ENCODE measurements around the gene FAM222A. TPM values are rescaled to one million over a fixed set of nuclear protein-coding genes. Genes with fewer than 3 reads are reported as not detected.

Gene FAM222A
- total and polyA plus RNA-seq, 2 of the 4 experiments (the other 2 are of a cell fraction) = under 0.01 to 0.32 TPM

DNA sequence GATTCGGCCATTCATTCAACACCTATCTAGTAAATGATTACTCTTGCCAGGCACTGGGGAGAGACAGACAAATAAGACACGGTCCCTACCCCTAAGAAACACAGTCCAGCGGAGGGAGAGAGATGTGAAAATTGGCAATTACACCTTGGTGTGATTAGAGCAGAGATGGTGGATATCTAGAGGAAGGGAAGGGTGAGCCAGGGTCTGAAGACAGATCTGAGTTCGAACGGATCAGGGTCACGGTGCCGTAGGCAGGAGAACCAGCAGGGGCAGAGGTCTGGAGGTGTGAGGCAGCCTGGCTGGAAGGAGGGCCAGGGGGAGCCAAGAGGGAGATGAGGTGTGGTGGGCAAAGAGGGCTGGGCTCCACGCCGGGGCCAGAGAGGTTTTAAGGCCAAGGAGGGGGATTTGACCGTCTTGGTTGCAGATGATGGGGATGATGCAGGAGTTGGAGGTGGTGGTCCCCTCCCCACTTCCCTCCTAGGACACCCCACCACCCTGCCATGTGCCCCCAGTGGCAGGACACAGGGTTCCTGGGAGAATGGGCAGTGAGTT is 27.1 kb downstream of the FAM222A start:
- Histone ChIP-seq H3K9me1 (ENCODE audit: insufficient read depth, low read length) (peaks cover 11% of the 10 kb centered on the region), H2AK9ac (replicated peaks; ENCODE audit: low read depth, low read length, poor library complexity) (peak overlapping the region; percentile 79), H2BK5ac (ENCODE audit: low read depth, low read length, poor library complexity, severe bottlenecking) (no peak overlapping the region), H3K56ac (ENCODE audit: extremely low read depth, insufficient read depth, low read length) (no peak overlapping the region), H3K4me2 (ENCODE audit: low read depth, low read length) (no peak overlapping the region), H4K91ac (ENCODE audit: insufficient read depth, low read depth, low read length) (no peak overlapping the region), H3K14ac (replicated peaks; ENCODE audit: low read depth, low read length) (no peak overlapping the region), H2AFZ (replicated peaks; ENCODE audit: low read length, poor library complexity) (no peak overlapping the region), H3K27me3 (ENCODE audit: control insufficient read depth, insufficient read depth, low read length) (peaks cover 9% of the 10 kb centered on the region; the same call in 1 of the 2 replicates), H3K27ac (ENCODE audit: insufficient read depth, low read length) (no peak overlapping the region), H4K5ac (ENCODE audit: low read depth, low read length) (no peak overlapping the region), H3K4me1 (ENCODE audit: control insufficient read depth, insufficient read depth, low read length) (peaks cover 5% of the 10 kb centered on the region; the same call in 1 of the 2 replicates), H3K23ac (ENCODE audit: low read depth, low read length) (no peak overlapping the region), H3K79me1 (ENCODE audit: low read depth in 1 of 2, low read length in 2 of 2) (no peaks in the 10 kb centered on the region), H3K4me3 (ENCODE audit: insufficient read depth, low read depth, low read length) (no peak overlapping the region), H3K4ac (ENCODE audit: low read depth, low read length) (no peak overlapping the region), H2BK15ac (ENCODE audit: low read depth, low read length) (no peak overlapping the region), H2AK5ac (ENCODE audit: low read depth, low read length) (no peak overlapping the region), H2BK120ac (ENCODE audit: low read depth, low read length) (no peak overlapping the region), H4K8ac (ENCODE audit: low read depth in 2 of 2, low read length in 2 of 2) (no peak overlapping the region), H3K36me3 (ENCODE audit: control insufficient read depth, insufficient read depth, low read length) (no peaks in the 10 kb centered on the region), H3K18ac (ENCODE audit: low read depth, low read length) (no peak overlapping the region), H3K9ac (ENCODE audit: low read depth, low read length) (no peak overlapping the region), H3K9me3 (ENCODE audit: control insufficient read depth, insufficient read depth, low read length) (no peaks in the 10 kb centered on the region), H2BK20ac (ENCODE audit: low read depth, low read length) (no peak overlapping the region), H4K20me1 (ENCODE audit: insufficient read depth, low read length) (no peaks in the 10 kb centered on the region)
- intact Hi-C loops (cut with micrococcal nuclease) (no loop called here), dilution Hi-C loops (cut with HindIII; ENCODE audit: low sequenced_read_pairs, unreplicated experiment) (no loop called here), in situ Hi-C loops (cut with MboI; ENCODE audit: low sequenced_read_pairs) (no loop called here)
- ATAC-seq (ENCODE audit: low read depth) = no peak
- WGBS, 2 experiments (ENCODE audit: extremely low coverage in 2 of 2, insufficient read length in 1 of 2) = 88% methylated on average over 4 of the region's 10 CpGs; no CpG with 5 or more reads in 1 of the 2 experiments
- TF ChIP-seq POLR2A (IDR thresholded peaks at IDR 0.05; ENCODE audit: low read depth, low read length) (no peak), MXI1 (IDR thresholded peaks at IDR 0.05; ENCODE audit: borderline replicate concordance, low read depth, low read length) (no peak), CHD1 (IDR thresholded peaks at IDR 0.05; ENCODE audit: low read depth, low read length) (no peak), BHLHE40 (IDR thresholded peaks at IDR 0.05; ENCODE audit: low read depth, low read length) (no peak), MAFK (IDR thresholded peaks at IDR 0.05; ENCODE audit: low read depth, low read length) (no peak), RFX5 (IDR thresholded peaks at IDR 0.05; ENCODE audit: low read depth, low read length) (no peak), FOS (IDR thresholded peaks at IDR 0.05; ENCODE audit: low read depth, low read length) (no peak), SMC3 (IDR thresholded peaks at IDR 0.05; ENCODE audit: low read depth, low read length) (no peak), MAZ (IDR thresholded peaks at IDR 0.05; ENCODE audit: borderline replicate concordance, low read depth, low read length) (no peak), RCOR1 (IDR thresholded peaks at IDR 0.05; ENCODE audit: insufficient replicate concordance, low read length) (no peak), RAD21 (IDR thresholded peaks at IDR 0.05; ENCODE audit: low read length) (no peak), NFE2L2 (IDR thresholded peaks at IDR 0.05; ENCODE audit: low read depth, low read length) (no peak)
- TF ChIP-seq, protein P1, sequence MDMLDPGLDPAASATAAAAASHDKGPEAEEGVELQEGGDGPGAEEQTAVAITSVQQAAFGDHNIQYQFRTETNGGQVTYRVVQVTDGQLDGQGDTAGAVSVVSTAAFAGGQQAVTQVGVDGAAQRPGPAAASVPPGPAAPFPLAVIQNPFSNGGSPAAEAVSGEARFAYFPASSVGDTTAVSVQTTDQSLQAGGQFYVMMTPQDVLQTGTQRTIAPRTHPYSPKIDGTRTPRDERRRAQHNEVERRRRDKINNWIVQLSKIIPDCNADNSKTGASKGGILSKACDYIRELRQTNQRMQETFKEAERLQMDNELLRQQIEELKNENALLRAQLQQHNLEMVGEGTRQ (IDR thresholded peaks at IDR 0.05; ENCODE audit: low read depth, low read length) = no peak
- TF ChIP-seq, protein P2, sequence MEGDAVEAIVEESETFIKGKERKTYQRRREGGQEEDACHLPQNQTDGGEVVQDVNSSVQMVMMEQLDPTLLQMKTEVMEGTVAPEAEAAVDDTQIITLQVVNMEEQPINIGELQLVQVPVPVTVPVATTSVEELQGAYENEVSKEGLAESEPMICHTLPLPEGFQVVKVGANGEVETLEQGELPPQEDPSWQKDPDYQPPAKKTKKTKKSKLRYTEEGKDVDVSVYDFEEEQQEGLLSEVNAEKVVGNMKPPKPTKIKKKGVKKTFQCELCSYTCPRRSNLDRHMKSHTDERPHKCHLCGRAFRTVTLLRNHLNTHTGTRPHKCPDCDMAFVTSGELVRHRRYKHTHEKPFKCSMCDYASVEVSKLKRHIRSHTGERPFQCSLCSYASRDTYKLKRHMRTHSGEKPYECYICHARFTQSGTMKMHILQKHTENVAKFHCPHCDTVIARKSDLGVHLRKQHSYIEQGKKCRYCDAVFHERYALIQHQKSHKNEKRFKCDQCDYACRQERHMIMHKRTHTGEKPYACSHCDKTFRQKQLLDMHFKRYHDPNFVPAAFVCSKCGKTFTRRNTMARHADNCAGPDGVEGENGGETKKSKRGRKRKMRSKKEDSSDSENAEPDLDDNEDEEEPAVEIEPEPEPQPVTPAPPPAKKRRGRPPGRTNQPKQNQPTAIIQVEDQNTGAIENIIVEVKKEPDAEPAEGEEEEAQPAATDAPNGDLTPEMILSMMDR (conservative IDR thresholded peaks at IDR 0.05; ENCODE audit: low read depth, low read length) = no peak
- no peak for DNase-seq
- no TSS peak for BruUV-seq (replicated peaks)
- ChIA-PET POLR2A (ENCODE audit: unreplicated experiment) (no interaction called here), CTCF (interaction anchor here (1.1 kb wide), 1 partner anchor 27 kb away, joined by 3 read pairs; the partner anchor contains the start of gene FAM222A)
